HFF-Myc (cell line): Measurements from ENCODE around the gene HES4.

Experiments used
- DNase-seq: peaks from one replicate; pipeline ENCODE4 v3.0.0-alpha.2; 2011; ENCODE audit warnings: low read depth; ENCODE audit errors: extremely low read depth
- H3K4me3 ChIP-seq: replicated peaks from 2 replicates; pipeline ENCODE4 v1.5.1; 2011; ENCODE audit warnings: low read depth, mild to moderate bottlenecking, control low read depth, low read length
- CTCF ChIP-seq: IDR thresholded peaks from 2 replicates; pipeline ENCODE4 v1.5.1; 2012; ENCODE audit warnings: mild to moderate bottlenecking, low read depth, low read length, control low read depth; ENCODE audit errors: missing control alignments

HES4 gene

GRCh38 chr1:1040004-1040991 is 40.4 kb upstream of the HES4 start:
- no peak overlapping the region for H3K4me3 ChIP-seq
- no peak for TF ChIP-seq CTCF
- DNase-seq: no peak

DNA sequence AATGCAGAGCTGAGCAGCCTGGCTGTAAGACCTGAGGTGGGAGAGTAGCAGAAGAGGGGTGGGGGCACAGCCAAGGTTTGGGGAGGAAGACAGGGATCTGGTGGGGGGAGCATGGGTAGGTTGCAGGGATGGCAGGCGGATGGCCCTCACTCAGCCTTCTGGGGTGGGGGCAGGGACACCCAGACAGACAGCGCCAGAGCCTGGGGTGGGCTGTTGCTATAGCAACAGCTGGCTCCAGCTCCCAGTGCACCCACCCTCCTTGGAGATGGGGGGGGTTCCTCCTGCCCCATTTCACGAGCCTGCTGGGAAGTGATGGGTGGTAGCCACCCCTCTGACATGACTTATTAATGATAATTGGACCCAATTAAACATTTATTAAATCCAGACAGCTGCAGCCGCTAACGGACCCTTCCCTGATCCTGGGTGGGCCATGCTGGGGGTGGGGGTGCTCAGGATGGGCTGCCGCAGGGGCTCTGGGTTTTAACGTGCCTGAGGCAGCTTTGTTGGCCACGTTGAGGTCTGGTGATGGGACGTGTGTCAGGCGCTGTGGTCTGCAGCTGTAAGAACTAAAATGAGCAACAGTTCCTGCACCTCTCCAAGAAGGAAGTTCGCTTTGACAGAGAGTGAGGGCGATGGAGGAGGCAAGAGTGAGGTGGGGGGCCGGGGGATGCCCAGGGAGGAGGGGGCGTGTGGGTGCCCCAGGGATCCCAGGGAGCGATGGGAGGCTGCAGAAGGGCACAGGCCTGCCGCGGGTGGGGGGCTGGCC is 39.4 kb upstream of the HES4 start:
- DNase-seq: no peak

GRCh38 chr1:1038694-1039093 is 38.8 kb upstream of the HES4 start:
- no peak overlapping the region for H3K4me3 ChIP-seq
- DNase-seq: no peak

More for the DNA sequence above, 39.4 kb upstream of the HES4 start:
- no peak for TF ChIP-seq CTCF
- H3K4me3 ChIP-seq: no peak overlapping the region

DNA sequence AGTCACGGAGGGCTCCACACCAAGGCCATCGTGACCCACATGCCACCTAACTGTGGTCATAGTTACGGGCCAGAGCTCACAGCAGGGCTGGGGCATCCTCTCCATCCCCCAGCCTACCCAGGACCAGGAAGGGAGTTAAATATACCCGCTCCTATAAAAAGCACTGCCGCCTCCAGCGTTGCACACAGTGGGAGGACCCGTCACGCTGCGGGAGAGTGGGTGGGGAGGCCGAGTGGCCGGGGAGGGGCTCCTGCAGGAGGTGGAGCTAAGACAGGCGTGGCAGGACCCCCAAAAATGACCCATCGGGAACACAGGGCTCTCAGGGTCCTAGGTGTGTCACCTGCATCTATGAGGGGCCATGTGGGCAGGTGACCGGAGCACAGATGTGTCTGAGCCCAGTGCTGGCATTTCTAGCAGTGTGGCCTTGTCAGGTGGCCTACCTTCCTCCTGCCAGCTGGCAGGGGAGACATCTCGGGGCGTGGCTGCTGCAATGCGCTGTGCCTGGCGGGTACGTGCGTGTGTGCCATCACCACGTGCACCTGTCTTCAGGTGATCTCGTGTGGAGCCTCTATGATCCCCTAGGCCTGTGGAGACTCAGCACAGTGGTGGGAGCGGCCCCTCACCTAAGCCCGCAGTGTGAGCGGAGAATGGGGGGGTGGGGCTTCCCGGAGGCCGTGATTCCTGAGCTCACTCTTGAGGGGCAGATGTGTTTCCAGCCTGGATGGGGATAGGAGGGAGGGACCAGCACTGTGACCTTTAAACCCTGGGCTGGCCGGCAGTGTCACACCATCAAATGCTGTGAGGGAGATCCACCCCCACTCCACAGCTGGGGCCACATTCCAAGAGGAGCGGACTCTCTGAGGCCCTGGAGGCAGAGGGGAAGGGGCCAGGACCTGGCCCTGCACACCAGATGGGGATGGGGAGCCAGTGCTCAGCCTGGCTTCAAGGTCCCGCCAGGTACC is 37.8 kb upstream of the HES4 start:
- no peak overlapping the region for H3K4me3 ChIP-seq
- DNase-seq: no peak
- TF ChIP-seq CTCF: no peak

More at GRCh38 chr1:1038694-1039093, 38.8 kb upstream of the HES4 start:
- no peak for TF ChIP-seq CTCF

DNA sequence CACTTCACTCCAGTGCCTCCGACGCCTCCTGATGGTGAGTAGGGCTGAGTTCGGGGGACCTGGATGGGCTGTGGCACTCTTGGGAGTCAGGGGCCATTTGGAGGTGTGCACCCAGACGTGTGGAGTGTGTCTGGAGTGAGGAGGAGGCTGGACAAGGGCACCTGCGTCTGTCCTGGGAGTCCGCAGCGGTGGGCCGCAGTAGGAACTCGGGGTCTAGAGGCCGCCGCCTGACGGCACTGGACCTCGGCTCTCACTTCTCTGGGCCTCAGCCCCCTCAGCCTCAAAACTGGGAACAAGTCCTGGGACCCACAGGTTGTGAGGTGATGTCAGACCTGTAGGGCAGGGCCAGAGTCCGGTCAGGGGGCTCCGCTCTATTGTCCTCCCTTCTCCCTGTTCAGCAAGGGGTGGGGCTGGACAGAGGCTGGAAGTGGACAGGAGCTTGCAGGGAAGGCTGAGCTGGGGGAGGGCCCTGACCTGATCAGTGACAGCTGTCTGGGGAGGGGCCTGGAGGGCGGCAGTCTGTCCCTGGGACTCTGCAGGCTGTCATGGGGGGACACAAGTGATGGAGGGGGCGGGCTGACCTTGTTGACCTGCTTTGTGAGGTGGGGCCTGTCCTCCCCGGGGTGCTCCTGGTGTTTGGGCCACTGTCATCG is 35.5 kb upstream of the HES4 start:
- no peak for TF ChIP-seq CTCF
- H3K4me3 ChIP-seq: no peak overlapping the region
- DNase-seq: no peak

DNA sequence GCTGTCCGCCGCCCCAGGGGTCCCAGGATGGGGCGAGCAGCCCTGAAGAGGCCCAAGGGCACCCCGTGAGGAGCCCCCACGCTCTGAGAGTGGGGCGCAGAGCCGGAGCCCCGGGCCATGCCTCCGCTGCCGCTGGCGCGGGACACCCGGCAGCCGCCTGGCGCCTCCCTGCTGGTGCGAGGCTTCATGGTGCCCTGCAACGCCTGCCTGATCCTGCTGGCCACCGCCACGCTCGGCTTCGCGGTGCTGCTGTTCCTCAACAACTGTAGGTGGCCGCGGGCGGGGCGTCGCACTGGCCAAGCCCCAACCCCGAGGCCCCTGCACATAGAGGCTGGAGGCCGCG is 34.5 kb upstream of the HES4 start:
- no peak for DNase-seq
- TF ChIP-seq CTCF: no peak
- H3K4me3 ChIP-seq: no peak overlapping the region
